ENCODE measurements around the gene FRMD4A.

FRMD4A gene

DNA sequence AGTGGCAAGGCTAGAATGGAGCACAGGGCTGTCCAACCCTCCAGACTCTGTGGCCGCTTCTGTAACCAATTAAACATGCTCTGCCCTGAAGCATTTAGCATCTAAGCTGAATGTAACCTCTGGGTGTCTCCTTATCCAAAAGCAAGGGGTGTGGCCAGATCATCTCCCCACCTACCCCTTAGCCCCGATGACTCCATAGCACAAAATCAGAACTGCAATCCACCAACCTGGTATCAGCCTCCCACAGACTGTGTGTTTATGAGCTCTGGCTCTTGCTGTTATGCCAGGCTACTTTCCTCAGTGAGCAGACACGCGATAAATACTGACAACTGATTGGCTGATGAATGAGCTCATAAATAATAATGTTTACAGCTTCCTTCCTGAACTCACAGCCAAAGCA lies 3.2 kb downstream of the FRMD4A start:
- H3K36me3 Mint-ChIP-seq (ENCODE audit: low read depth): no peaks in the 10 kb centered on the region
- H3K27ac Mint-ChIP-seq: no peak overlapping the region
- peaks cover 5% of the 10 kb centered on the region for H3K4me1 Mint-ChIP-seq (ENCODE audit: low read depth)
- H3K9me3 Mint-ChIP-seq: no peaks in the 10 kb centered on the region
- no peak overlapping the region for H3K4me3 Mint-ChIP-seq
- intact Hi-C loops (cut with micrococcal nuclease): no loop called here
- H3K27me3 Mint-ChIP-seq: peaks cover 23% of the 10 kb centered on the region

DNA sequence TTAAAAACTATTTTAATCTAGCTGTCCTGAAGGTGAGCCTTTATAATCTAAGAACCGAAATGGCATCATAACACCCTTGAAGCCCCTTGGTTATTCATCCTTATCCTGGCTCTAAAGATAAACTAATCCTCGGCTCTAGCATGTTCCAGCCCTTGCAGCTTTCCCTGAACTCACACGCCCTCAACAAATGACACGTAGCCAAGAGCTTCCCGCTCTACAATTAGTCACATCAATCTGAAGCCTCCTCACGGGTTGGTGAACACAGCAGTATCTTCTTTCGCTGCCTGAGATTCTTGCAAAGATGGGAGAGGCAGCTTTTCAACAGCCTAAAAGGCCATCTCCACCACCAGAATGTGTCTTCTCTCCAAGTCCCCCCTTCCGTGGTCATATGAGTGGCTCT lies 4.1 kb downstream of the FRMD4A start:
- Mint-ChIP-seq H3K27me3 (peaks cover 20% of the 10 kb centered on the region), H3K27ac (no peak overlapping the region), H3K4me1 (ENCODE audit: low read depth) (peaks cover 5% of the 10 kb centered on the region), H3K4me3 (no peak overlapping the region), H3K36me3 (ENCODE audit: low read depth) (no peaks in the 10 kb centered on the region), H3K9me3 (no peaks in the 10 kb centered on the region)
- intact Hi-C loops (cut with micrococcal nuclease): no loop called here

DNA sequence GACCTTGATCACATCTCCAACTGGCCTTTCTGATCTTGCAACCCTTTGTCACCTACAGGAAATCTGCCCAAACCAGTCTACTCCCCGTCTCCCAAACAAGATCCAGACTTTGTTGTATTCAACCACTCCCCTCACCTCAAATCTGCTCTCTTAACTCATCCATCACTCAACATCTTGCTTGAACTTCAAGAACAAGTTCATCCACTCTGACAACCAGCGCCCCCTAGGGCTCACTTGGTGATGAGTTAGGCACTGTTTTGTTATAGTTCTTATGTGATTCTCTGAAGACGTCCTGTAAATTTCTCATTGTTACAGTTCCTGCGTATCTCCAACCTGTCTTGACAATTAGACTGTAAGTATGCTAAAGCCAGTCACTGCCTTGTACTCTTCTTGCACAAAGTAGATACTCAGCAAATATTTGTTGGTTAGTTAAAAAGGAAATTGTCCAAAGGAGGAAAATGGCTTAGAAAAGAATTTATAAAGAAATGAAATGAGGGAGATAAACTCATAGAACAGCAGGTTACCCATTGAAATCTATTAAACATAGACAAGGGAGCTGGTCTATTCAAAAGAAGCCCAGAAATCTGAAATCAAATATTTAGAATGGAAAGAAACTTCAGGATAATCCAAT lies 5.3 kb downstream of the FRMD4A start:
- H3K27ac Mint-ChIP-seq: no peak overlapping the region
- H3K36me3 Mint-ChIP-seq (ENCODE audit: low read depth): no peaks in the 10 kb centered on the region
- intact Hi-C loops (cut with micrococcal nuclease): loop anchor here (2.0 kb wide), 2 partner anchors 129 to 539 kb away; no protein-coding TSS in a partner anchor
- peaks cover 5% of the 10 kb centered on the region for H3K4me1 Mint-ChIP-seq (ENCODE audit: low read depth)
- peaks cover 20% of the 10 kb centered on the region for H3K27me3 Mint-ChIP-seq
- no peaks in the 10 kb centered on the region for H3K9me3 Mint-ChIP-seq
- no peak overlapping the region for H3K4me3 Mint-ChIP-seq

DNA sequence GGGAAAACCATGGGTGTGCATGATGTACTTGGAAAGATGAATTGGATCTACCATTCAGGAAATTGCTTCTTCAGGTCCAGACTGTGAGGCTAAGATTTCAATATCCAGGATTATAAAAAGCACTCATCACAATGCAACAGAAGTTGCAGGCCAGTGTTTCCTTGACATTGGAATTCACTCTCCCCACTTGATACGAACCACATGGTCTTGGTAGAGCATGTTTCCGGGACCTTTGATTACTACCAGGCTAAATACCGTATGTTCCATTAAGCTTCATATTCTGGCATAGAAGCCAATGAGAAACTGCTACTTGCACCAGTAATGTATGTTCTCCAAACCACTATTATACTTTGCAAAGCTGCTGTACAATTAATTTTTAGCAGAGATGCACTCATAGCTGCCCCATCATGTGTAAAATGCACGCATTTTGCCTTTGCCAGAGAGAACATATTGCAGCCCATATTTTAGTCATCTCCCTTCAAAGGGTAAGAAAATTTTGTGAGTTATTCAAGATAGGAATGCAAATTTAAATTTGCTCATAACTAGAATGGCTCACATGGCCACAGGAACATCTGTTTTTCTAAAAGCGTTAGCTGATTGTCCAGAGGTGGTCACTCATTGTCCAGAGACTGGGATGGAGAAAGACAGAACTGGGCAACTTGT lies 8.1 kb downstream of the FRMD4A start:
- peaks cover 2% of the 10 kb centered on the region for H3K4me1 Mint-ChIP-seq (ENCODE audit: low read depth)
- intact Hi-C loops (cut with micrococcal nuclease): no loop called here
- H3K27me3 Mint-ChIP-seq: peaks cover 8% of the 10 kb centered on the region

DNA sequence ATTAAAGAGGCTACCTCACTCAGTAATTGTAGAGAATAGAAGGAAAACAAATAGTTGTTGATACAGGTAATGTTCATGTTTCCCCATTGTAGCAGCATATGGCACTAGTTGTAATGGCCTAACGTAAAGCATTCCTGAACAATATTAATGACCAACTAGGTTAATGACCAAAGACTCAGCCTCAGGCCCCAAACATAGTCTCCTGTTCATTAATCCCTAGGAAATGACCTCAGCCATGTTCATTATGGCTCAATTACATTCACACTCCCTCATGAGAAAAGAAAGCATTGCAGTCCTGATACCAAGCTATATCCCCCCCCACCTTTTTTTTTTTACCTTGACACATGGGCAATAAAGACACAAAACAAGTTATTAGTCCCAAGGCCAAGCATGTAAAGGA lies 12.7 kb downstream of the FRMD4A start:
- Mint-ChIP-seq H3K36me3 (ENCODE audit: low read depth) (no peaks in the 10 kb centered on the region), H3K27me3 (peaks cover 1% of the 10 kb centered on the region)
- intact Hi-C loops (cut with micrococcal nuclease): no loop called here

More for the DNA sequence above, 8.1 kb downstream of the FRMD4A start:
- Mint-ChIP-seq H3K9me3 (no peaks in the 10 kb centered on the region), H3K36me3 (ENCODE audit: low read depth) (no peaks in the 10 kb centered on the region), H3K4me3 (no peak overlapping the region), H3K27ac (no peak overlapping the region)

DNA sequence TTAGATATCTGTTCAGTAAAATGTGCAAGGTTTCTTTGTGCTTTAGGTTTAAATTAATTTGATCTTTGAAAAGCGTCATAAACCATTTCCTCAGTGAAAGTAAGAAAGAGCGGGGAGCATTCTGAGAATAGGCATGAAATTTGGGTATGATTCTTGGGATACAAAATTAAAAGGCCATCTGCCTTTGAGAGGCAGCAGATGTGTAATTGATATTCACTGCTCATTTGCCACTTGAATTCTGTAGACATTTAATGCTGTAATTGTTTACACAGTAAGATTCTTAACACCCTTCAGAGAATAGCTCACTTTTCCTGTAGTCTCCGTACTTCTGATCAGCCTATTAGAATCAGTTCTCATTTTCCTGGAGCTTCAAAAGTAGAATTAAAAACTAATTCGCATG lies 18.7 kb downstream of the FRMD4A start:
- intact Hi-C loops (cut with micrococcal nuclease): no loop called here

More for the DNA sequence above, 12.7 kb downstream of the FRMD4A start:
- H3K4me3 Mint-ChIP-seq: no peak overlapping the region
- H3K9me3 Mint-ChIP-seq: no peaks in the 10 kb centered on the region
- H3K27ac Mint-ChIP-seq: no peak overlapping the region
- H3K4me1 Mint-ChIP-seq (ENCODE audit: low read depth): no peaks in the 10 kb centered on the region

DNA sequence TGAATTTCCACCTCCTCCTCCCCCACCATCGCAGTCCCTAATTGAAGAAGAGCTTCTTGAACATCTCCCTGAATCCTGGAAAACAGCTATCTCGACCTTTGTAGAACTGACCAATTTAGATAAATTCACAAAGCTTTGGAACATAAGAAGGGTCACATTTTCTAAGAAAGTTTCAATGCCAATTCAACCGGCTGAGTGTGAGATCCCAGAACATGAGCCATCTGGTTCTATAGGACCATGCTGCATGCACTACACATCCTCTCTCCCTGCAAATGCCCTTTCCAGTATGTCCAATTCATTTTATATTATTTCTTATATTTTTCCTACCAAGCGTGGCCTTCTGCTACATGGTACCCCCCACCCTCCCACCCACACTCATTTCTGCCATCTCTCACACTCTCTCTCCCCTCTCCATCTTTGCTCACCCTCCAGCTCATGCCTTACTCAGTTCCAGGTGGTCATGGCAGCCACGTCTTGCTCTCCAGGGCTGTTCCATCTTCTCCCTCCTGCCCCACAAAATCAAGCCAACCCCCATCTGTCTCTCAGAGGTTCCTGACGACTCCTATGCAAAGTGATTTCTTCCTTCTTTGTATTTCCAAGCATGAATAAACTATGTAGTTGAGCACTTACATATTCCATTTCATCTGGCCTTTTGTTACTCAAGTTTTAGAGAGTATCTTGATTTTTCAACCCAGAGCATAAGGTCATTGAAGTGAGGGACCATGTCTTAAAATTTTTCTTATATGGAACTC lies 19.3 kb downstream of the FRMD4A start:
- Mint-ChIP-seq H3K4me3 (no peak overlapping the region), H3K4me1 (ENCODE audit: low read depth) (peaks cover 10% of the 10 kb centered on the region), H3K9me3 (no peaks in the 10 kb centered on the region), H3K36me3 (ENCODE audit: low read depth) (no peaks in the 10 kb centered on the region), H3K27ac (no peak overlapping the region), H3K27me3 (no peaks in the 10 kb centered on the region)
- intact Hi-C loops (cut with micrococcal nuclease): no loop called here

More for the DNA sequence above, 18.7 kb downstream of the FRMD4A start:
- Mint-ChIP-seq H3K27me3 (no peaks in the 10 kb centered on the region), H3K4me3 (no peak overlapping the region), H3K36me3 (ENCODE audit: low read depth) (no peaks in the 10 kb centered on the region), H3K4me1 (ENCODE audit: low read depth) (peaks cover 10% of the 10 kb centered on the region), H3K9me3 (no peaks in the 10 kb centered on the region), H3K27ac (no peak overlapping the region)

DNA sequence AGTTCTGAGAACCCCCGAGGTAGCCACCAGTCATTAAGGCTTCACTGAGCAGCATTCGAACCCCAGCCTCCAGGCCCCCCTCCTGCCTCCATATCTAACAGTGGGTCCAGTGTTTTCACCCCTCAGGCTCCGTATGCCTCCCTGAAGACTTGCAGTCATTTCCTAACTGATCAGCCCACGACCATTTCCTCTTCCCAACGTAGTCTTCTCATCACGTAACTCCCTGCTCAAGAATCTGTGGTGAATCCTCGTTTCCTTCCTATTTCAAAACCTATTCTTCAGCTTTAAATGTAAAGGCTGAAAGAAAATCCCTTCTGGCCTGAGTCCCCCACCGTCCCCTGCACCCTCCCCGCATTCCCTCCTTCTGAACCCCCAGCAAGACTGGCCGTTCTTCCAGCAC lies 21.1 kb downstream of the FRMD4A start:
- no peaks in the 10 kb centered on the region for H3K9me3 Mint-ChIP-seq
- H3K36me3 Mint-ChIP-seq (ENCODE audit: low read depth): no peaks in the 10 kb centered on the region
- intact Hi-C loops (cut with micrococcal nuclease): no loop called here
- no peak overlapping the region for H3K4me3 Mint-ChIP-seq
- peaks cover 16% of the 10 kb centered on the region for H3K4me1 Mint-ChIP-seq (ENCODE audit: low read depth)
- no peak overlapping the region for H3K27ac Mint-ChIP-seq
- no peaks in the 10 kb centered on the region for H3K27me3 Mint-ChIP-seq

DNA sequence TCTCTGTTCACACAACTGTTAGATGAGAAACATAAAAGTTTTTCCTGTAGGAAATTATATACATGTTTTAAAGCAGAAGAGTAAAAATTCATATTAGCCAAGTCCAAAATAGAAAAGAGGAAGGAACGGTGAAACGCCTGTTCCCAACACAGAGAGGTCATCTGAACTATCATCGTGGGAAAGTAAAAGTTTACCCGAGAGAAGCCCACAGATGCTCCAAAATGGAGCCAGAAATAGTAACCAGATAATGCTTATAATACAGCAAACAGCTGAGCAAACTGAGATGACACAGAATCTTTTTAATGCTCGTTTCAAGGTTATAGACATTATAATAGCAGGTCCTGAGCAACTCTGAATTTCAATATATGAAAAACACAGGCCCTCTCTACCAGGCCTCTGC lies 24.5 kb downstream of the FRMD4A start:
- Mint-ChIP-seq H3K27ac (no peak overlapping the region), H3K27me3 (peaks cover 4% of the 10 kb centered on the region)

DNA sequence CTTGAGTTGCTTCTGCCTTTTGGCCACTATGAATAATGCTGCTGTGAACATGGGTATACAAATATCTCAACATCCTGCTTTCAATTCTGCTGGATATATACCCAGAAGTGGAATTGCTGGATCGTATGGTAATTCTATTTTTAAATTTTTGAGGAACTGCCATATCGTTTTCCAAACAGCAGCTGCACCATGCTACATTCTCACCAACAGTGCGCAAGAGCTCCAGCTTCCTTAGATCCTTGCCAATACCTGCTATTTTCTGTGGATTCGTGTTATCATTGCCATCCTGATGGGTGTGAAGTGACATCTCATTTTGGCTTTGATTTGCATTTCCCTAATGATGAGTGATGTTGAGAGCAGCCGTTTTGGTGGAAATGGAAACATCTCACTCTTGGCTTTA lies 26.7 kb downstream of the FRMD4A start:
- Mint-ChIP-seq H3K4me1 (ENCODE audit: low read depth) (peaks cover 6% of the 10 kb centered on the region), H3K27me3 (peaks cover 4% of the 10 kb centered on the region), H3K9me3 (no peaks in the 10 kb centered on the region), H3K4me3 (no peak overlapping the region), H3K27ac (no peak overlapping the region), H3K36me3 (ENCODE audit: low read depth) (no peaks in the 10 kb centered on the region)
- intact Hi-C loops (cut with micrococcal nuclease): no loop called here

More for the DNA sequence above, 24.5 kb downstream of the FRMD4A start:
- Mint-ChIP-seq H3K4me1 (ENCODE audit: low read depth) (peaks cover 16% of the 10 kb centered on the region), H3K9me3 (no peaks in the 10 kb centered on the region), H3K4me3 (no peak overlapping the region), H3K36me3 (ENCODE audit: low read depth) (no peaks in the 10 kb centered on the region)
- intact Hi-C loops (cut with micrococcal nuclease): no loop called here

DNA sequence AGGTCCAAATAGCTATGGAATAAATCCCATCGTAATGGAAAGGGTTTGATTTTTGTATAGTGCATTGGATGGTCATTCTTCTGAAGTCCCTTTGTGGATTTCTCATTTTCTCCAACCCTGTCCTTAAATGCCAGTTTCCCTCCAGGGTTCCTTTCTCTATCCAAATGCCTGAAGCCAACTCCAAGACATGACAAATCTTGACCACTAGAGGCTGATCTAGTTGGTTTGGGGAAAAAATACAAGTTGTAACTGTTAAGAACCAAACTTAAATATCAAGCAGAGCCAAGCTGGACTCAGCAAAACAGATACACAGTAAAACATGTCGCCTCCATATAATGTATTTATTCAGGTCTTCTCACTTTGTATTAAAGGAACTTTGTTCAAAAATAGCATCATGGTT lies 28.7 kb downstream of the FRMD4A start:
- H3K4me1 Mint-ChIP-seq (ENCODE audit: low read depth): peaks cover 6% of the 10 kb centered on the region
- intact Hi-C loops (cut with micrococcal nuclease): no loop called here
- no peak overlapping the region for H3K4me3 Mint-ChIP-seq
- H3K27ac Mint-ChIP-seq: no peak overlapping the region
- peaks cover 6% of the 10 kb centered on the region for H3K27me3 Mint-ChIP-seq
- H3K36me3 Mint-ChIP-seq (ENCODE audit: low read depth): no peaks in the 10 kb centered on the region
- H3K9me3 Mint-ChIP-seq: no peaks in the 10 kb centered on the region

DNA sequence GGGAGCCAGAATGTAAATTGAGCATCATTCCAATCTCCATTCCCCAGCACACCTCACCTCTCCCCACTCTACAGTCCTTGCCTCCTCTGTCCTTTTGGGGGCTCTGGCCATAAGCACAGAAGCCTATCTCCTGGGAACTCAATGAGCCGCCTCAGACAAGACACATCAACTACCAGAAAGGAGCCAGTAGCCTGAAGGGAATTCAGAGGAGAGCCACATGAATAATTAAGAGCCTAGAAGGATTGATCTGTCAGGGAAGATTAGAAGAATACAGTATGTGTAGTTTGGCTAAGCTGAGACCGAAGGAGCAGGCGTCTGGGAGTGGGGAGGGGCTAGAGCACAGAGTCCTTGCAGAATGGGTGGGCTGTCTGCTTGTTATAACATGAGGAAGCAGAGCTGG lies 31.2 kb downstream of the FRMD4A start:
- H3K27ac Mint-ChIP-seq: no peak overlapping the region
- peaks cover 8% of the 10 kb centered on the region for H3K27me3 Mint-ChIP-seq
- intact Hi-C loops (cut with micrococcal nuclease): no loop called here
- H3K9me3 Mint-ChIP-seq: no peaks in the 10 kb centered on the region
- no peak overlapping the region for H3K4me3 Mint-ChIP-seq
- no peaks in the 10 kb centered on the region for H3K4me1 Mint-ChIP-seq (ENCODE audit: low read depth)
- no peaks in the 10 kb centered on the region for H3K36me3 Mint-ChIP-seq (ENCODE audit: low read depth)

DNA sequence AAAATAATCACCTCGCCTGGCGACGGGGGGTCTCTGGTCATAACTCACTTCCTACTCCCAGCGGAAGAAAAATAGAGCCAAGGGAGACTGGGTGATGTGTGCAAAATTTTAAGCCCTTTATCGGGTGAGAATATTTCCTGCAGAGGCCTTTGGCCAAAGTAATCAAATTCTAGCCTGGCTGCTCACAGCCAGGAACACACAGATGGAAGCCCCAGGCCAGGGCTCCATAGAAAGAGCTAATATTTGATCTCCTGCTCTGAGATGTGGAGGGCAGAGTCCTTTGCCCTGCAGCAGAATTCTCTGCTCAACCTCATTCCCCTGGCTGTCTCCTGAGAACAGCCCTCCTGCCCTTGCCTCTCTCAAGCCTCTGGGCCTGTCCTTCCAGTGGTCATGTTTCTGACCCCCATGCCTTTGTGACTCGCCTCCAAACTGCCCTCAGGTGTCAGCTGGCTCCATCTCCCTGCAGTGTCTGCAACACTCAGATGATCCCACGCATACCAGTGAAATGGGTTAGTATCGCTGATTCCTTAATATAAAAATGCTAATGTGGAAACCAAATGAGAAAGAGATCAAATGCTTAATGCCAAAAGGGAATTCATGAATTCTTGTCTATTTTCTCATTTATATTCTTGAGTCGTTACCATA lies 34.5 kb downstream of the FRMD4A start:
- Mint-ChIP-seq H3K27me3 (peaks cover 4% of the 10 kb centered on the region), H3K4me1 (ENCODE audit: low read depth) (no peaks in the 10 kb centered on the region), H3K9me3 (peaks cover 9% of the 10 kb centered on the region), H3K27ac (no peak overlapping the region), H3K36me3 (ENCODE audit: low read depth) (no peaks in the 10 kb centered on the region), H3K4me3 (no peak overlapping the region)
- intact Hi-C loops (cut with micrococcal nuclease): no loop called here
